ENCODE data around the gene CCDC9B. TPM values are rescaled to one million over a fixed set of nuclear protein-coding genes. Genes with fewer than 3 reads are reported as not detected.

Gene CCDC9B
- total RNA-seq, 3 donors from 2014 or later, result 0.13 to 0.30 (median 0.25) TPM

DNA sequence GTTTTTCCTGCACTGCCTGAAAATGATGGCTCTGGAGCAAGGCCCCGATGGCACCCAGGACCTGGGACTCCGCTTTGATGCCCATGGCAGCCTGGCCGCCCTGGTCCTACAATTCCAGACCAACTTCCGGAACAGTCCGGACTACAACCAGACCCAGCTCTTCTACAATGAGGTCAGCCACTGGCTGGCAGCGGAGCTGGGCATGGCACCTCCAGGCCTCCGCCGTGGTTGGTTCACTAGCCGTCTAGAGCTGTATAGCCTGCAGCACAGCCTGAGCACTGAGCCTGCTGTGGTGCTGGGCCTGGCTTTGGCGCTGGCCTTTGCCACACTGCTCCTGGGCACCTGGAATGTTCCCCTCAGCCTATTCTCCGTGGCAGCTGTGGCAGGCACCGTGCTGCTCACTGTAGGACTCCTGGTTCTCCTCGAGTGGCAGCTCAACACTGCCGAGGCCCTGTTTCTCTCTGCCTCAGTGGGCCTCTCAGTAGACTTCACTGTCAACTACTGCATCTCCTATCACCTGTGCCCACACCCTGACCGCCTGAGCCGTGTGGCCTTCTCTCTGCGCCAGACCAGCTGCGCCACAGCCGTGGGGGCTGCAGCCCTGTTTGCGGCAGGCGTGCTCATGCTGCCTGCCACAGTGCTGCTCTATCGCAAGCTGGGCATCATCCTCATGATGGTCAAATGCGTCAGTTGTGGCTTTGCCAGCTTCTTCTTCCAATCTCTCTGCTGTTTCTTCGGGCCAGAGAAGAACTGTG, 28.2 kb upstream of the CCDC9B start:
- H3K4me3 Mint-ChIP-seq, result peak overlapping the region; percentile 24
- H3K36me3 Mint-ChIP-seq (ENCODE audit: insufficient read depth), result no peaks in the 10 kb centered on the region
- H3K9me3 Mint-ChIP-seq, result no peaks in the 10 kb centered on the region
- DNase-seq, result no peak
- no peak for ATAC-seq
- H3K4me1 Mint-ChIP-seq (ENCODE audit: low read depth), result peaks cover 18% of the 10 kb centered on the region
- H3K27me3 Mint-ChIP-seq (ENCODE audit: low read depth), result no peaks in the 10 kb centered on the region

DNA sequence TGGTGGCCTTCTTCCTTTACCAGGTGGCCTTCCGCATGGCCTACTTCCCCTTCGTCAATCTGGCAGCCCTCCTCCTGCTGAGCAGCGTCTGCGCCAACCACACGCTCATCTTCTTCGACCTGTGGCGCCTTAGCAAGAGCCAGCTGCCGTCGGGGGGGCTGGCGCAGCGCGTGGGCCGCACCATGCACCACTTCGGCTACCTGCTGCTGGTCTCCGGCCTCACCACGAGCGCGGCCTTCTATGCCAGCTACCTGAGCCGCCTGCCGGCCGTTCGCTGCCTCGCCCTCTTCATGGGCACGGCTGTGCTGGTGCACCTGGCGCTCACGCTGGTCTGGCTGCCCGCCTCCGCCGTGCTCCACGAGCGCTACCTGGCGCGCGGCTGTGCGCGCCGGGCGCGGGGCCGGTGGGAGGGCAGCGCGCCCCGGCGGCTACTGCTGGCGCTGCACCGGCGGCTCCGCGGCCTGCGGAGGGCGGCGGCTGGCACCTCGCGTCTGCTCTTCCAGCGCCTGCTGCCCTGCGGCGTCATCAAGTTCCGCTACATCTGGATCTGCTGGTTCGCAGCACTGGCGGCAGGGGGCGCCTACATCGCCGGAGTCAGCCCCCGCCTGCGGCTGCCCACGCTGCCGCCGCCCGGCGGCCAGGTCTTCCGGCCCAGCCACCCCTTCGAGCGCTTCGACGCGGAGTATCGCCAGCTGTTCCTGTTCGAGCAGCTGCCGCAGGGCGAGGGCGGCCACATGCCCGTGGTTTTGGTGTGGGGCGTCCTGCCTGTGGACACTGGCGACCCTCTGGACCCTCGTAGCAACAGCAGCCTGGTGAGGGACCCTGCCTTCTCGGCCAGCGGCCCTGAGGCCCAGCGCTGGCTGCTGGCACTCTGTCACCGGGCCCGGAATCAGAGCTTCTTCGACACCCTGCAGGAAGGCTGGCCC, 27.2 kb upstream of the CCDC9B start:
- no peaks in the 10 kb centered on the region for H3K27me3 Mint-ChIP-seq (ENCODE audit: low read depth)
- H3K4me3 Mint-ChIP-seq, result peak overlapping the region; percentile 79
- H3K36me3 Mint-ChIP-seq (ENCODE audit: insufficient read depth), result no peaks in the 10 kb centered on the region
- no peaks in the 10 kb centered on the region for H3K9me3 Mint-ChIP-seq
- peaks cover 18% of the 10 kb centered on the region for H3K4me1 Mint-ChIP-seq (ENCODE audit: low read depth)
- DNase-seq (peak; percentile 82), ATAC-seq (peak; percentile 95 to 96)

DNA sequence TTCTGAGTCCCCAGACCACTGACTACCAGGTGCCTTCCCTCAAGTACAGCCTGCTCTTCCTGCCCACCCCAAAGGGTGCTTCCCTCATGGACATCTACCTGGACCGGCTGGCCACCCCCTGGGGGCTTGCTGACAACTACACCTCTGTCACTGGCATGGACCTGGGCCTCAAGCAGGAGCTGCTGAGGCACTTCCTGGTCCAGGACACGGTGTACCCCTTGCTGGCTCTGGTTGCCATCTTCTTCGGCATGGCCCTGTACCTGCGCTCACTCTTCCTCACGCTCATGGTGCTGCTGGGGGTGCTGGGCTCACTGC, 26.6 kb upstream of the CCDC9B start:
- no peaks in the 10 kb centered on the region for H3K27me3 Mint-ChIP-seq (ENCODE audit: low read depth)
- H3K9me3 Mint-ChIP-seq, result no peaks in the 10 kb centered on the region
- H3K36me3 Mint-ChIP-seq (ENCODE audit: insufficient read depth), result peaks cover 3% of the 10 kb centered on the region
- no peak for DNase-seq
- H3K4me3 Mint-ChIP-seq, result peak overlapping the region; percentile 79
- peak; percentile 1 to 2 for ATAC-seq
- H3K4me1 Mint-ChIP-seq (ENCODE audit: low read depth), result peaks cover 18% of the 10 kb centered on the region

DNA sequence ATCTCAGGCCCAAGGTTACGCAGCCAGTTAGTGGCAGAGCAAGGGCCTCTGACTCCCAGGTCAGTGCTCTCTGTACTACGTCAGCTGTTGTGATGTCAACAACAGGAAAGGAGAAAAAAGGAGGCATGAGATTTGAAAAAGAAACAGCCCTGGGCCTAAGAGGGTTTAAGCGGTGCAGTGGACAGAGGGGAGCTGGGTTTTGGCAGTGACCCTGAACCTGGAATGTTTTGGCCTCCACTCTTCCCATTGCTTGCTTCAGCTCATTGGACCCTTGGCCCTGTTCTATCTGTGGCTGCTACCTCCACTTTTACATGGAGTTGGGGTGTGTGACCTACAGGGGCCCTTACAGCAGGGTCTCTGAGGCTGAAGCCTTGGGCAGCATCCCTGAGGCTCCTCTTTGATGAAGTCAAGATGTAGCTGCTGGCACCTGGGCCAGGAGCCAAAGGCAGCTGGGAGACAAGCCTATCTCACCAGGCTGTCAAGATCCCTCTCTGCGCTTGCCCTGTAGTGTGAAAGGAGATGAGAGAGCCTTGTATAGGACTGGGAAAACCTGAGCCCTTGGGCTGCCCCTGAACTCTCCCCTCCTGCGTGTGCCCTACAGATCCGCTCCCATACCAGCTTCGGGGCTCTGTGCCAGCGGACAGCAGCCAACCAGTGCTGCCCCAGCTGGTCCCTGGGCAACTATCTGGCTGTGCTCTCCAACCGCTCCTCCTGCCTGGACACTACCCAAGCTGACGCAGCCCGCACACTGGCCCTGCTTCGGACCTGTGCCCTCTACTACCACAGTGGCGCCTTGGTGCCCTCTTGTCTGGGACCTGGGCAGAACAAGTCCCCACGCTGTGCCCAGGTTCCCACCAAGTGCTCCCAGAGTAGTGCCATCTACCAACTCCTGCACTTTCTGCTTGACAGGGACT, 26.0 kb upstream of the CCDC9B start:
- Mint-ChIP-seq H3K4me3 (peak overlapping the region; percentile 79), H3K4me1 (ENCODE audit: low read depth) (peaks cover 18% of the 10 kb centered on the region), H3K9me3 (no peaks in the 10 kb centered on the region), H3K36me3 (ENCODE audit: insufficient read depth) (peaks cover 3% of the 10 kb centered on the region), H3K27me3 (ENCODE audit: low read depth) (no peaks in the 10 kb centered on the region)
- ATAC-seq, result no peak
- no peak for DNase-seq

DNA sequence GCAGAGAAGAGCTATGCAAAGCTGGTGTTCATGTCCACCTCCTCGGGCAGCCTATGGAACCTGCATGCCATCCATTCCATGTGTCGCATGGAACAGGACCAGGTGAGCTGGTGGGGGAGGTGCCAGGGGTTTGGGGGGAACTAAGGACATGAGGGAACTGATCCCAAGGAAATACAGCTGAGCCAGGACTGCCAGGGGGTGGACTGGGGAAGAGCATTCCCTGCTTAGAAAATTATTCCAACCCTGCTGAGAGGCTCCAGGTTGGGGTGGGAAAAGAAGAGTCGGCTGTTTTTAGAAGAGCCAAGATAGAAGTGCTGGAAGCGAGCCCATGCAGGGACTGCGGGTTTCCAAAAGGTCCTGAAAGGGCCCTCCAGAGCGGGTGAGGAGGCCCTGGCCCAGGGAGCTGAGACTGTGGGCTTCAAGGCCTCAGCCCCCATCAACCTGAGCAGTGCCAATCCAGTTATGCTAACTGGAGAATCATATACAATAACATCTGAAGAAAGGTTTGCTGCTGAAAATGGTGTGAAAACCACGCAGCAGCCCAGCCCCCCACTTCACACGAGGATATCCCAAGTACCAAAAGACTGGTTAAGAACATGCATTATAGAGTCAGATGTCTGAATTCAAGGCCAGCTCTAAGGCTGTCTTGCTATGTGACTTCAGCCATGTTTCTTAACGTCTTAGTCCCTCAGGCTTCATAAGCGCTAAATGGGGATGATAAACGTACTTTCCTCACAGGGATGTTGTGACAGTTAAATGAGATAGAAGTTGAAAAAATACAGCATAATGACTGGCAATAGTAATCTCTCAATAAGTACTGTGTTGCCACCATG, 25.1 kb upstream of the CCDC9B start:
- Mint-ChIP-seq H3K36me3 (ENCODE audit: insufficient read depth) (peaks cover 3% of the 10 kb centered on the region), H3K27me3 (ENCODE audit: low read depth) (no peaks in the 10 kb centered on the region), H3K9me3 (no peaks in the 10 kb centered on the region), H3K4me1 (ENCODE audit: low read depth) (peaks cover 18% of the 10 kb centered on the region), H3K4me3 (peak overlapping the region; percentile 23)
- DNase-seq (no peak), ATAC-seq (no peak)

DNA sequence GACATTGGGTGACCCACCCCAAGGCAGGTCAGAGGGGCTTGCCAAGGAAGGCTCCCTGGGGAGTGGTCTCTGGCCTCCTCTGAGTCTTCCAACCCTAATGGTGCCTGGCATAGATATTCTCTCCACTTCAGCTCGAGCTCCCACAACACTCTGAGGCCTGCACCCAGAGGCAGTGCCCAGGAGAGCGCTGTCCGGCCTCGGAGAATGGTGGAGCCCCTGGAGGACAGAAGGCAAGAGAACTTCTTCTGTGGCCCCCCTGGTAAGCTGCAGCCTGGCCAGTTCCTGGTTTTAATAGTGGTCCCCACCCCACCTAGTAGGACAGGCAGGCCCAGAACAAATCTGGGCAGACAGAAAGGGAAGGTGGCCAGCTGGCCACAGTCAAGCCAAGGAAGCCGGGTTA, 24.3 kb upstream of the CCDC9B start:
- Mint-ChIP-seq H3K27me3 (ENCODE audit: low read depth) (no peaks in the 10 kb centered on the region), H3K4me1 (ENCODE audit: low read depth) (peaks cover 18% of the 10 kb centered on the region), H3K4me3 (no peak overlapping the region), H3K36me3 (ENCODE audit: insufficient read depth) (peaks cover 3% of the 10 kb centered on the region), H3K9me3 (no peaks in the 10 kb centered on the region)
- ATAC-seq (no peak), DNase-seq (no peak)

DNA sequence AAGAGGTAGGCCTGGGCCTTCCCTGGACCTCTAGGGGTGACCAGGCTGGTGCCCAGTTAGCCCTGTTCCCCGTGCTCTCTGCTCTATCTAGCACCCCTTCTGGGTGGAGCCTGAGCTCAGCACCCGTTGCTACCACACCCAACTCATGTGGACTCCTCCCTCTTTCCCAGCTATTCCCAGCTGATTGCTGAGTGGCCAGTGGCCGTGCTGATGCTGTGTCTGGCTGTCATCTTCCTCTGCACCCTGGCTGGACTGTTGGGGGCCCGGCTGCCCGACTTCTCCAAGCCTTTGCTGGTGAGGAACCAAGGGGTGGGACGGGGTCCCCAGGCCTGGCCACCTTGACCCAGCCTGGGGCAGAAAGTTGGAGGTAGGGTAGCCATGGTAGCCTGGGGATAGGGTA, 23.5 kb upstream of the CCDC9B start:
- DNase-seq (no peak), ATAC-seq (no peak)
- Mint-ChIP-seq H3K36me3 (ENCODE audit: insufficient read depth) (peaks cover 3% of the 10 kb centered on the region), H3K4me3 (no peak overlapping the region), H3K9me3 (no peaks in the 10 kb centered on the region), H3K4me1 (ENCODE audit: low read depth) (peaks cover 18% of the 10 kb centered on the region), H3K27me3 (ENCODE audit: low read depth) (no peaks in the 10 kb centered on the region)

DNA sequence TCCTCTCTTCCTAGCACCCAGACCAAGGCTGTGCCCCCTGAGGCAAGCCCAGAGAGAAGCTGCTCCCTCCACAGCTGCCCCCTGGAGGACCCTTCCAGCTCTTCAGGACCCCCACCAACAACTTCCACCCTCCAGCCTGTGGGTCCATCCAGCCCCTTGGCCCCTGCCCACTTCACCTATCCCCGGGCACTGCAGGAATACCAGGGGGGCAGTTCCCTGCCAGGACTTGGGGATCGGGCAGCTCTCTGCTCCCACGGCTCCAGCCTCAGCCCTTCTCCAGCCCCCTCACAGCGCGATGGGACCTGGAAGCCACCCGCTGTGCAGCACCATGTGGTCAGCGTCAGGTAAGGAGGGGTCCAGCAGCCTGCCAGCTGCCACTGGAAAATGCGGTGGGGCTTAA, 22.9 kb upstream of the CCDC9B start:
- DNase-seq (no peak), ATAC-seq (no peak)
- no peaks in the 10 kb centered on the region for H3K27me3 Mint-ChIP-seq (ENCODE audit: low read depth)
- peaks cover 3% of the 10 kb centered on the region for H3K36me3 Mint-ChIP-seq (ENCODE audit: insufficient read depth)
- no peaks in the 10 kb centered on the region for H3K9me3 Mint-ChIP-seq
- H3K4me1 Mint-ChIP-seq (ENCODE audit: low read depth), result peaks cover 21% of the 10 kb centered on the region
- H3K4me3 Mint-ChIP-seq, result no peak overlapping the region

DNA sequence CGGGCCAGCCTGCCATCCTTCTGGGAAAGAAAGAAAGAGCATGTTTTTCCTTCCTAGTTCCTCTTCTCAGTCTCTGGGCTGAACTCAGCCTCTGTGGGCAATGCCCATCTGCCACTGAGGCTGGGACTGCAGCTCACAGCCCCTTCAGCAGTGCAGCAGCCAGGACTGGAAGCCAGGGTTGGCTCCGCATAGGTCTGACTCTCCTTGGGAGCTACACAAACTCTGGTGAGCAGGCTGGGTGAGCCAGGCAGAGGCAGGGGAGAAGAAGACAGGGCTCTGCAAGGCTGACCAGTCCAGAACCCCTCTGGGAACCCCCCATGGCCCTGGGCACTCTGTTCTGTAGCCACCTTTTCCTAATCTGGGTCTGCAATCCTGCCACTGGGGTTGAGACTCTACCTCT, 20.9 kb upstream of the CCDC9B start:
- H3K9me3 Mint-ChIP-seq, result no peaks in the 10 kb centered on the region
- no peak for DNase-seq
- peaks cover 15% of the 10 kb centered on the region for H3K4me1 Mint-ChIP-seq (ENCODE audit: low read depth)
- no peak overlapping the region for H3K4me3 Mint-ChIP-seq
- ATAC-seq, result no peak
- H3K36me3 Mint-ChIP-seq (ENCODE audit: insufficient read depth), result peaks cover 3% of the 10 kb centered on the region
- H3K27me3 Mint-ChIP-seq (ENCODE audit: low read depth), result no peaks in the 10 kb centered on the region

DNA sequence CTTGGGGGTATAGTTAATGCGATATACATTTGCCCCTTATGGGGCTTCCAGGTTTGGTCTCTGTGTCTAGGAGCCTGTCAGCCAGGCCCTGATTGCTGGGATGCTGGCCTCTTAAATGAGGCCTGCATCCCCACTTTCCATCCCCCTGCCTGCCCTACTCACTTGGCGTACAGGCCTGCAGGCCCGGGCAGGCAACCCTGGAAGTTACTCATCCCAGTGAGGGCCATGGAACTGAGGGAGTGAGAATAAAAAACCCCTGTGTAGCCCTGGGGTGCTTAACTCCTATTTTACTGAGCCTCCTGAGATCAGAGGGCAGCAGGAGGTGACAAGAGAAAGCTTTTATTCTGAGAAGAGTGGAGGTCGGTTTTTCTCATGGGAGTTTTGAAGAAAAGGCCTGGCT, 19.3 kb upstream of the CCDC9B start:
- ATAC-seq, result no peak
- Mint-ChIP-seq H3K4me1 (ENCODE audit: low read depth) (peaks cover 7% of the 10 kb centered on the region), H3K4me3 (no peak overlapping the region), H3K36me3 (ENCODE audit: insufficient read depth) (peaks cover 3% of the 10 kb centered on the region), H3K27me3 (ENCODE audit: low read depth) (peaks cover 6% of the 10 kb centered on the region), H3K9me3 (no peaks in the 10 kb centered on the region)
- DNase-seq, result no peak

DNA sequence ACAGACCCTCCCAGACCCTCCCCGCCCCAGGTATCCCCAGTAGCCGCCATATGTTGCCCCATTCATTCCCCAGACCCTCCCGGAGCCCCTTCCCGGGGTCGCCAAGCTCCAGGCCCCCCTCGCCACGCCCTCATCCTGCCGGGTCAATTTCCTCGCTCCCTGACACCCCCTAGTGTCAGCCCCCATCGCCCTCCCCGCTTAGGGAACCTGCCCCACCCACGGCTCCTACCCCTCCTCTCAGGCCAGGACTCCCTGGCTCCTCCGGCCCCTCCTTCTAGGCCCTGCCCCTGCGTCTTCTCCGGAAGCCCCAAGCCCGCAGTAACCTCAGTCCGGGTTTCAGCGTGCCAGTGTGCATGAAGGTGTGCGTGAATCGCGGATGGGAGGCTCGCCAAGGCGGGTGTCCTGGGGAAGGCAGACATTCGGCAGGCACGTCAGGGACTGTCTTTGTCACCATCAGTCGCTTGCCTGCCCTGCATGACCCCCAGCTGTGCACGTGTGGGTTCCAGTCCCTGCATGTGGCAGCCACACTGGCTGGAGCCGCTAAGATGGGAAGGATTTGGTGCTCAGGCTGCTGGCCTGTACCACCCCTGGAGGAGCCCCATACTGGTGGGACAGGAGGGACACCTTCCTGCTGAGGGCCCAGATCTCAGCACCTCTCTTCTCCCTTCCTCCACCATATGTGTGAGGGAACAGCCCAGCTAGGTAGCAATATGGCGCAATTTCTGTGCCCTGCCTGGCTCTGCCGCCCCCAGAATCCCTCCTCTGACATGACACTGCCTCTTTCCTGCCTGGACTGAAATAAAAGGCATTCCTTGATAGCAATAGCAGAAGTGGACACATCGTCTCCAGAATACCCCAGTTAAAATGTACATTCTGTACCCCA, 18.0 kb upstream of the CCDC9B start:
- DNase-seq (peak; percentile 38), ATAC-seq (peak; percentile 42 to 46)
- Mint-ChIP-seq H3K9me3 (no peaks in the 10 kb centered on the region), H3K36me3 (ENCODE audit: insufficient read depth) (peaks cover 3% of the 10 kb centered on the region), H3K27me3 (ENCODE audit: low read depth) (peaks cover 8% of the 10 kb centered on the region), H3K4me1 (ENCODE audit: low read depth) (peaks cover 7% of the 10 kb centered on the region), H3K4me3 (peak overlapping the region; percentile 75)

DNA sequence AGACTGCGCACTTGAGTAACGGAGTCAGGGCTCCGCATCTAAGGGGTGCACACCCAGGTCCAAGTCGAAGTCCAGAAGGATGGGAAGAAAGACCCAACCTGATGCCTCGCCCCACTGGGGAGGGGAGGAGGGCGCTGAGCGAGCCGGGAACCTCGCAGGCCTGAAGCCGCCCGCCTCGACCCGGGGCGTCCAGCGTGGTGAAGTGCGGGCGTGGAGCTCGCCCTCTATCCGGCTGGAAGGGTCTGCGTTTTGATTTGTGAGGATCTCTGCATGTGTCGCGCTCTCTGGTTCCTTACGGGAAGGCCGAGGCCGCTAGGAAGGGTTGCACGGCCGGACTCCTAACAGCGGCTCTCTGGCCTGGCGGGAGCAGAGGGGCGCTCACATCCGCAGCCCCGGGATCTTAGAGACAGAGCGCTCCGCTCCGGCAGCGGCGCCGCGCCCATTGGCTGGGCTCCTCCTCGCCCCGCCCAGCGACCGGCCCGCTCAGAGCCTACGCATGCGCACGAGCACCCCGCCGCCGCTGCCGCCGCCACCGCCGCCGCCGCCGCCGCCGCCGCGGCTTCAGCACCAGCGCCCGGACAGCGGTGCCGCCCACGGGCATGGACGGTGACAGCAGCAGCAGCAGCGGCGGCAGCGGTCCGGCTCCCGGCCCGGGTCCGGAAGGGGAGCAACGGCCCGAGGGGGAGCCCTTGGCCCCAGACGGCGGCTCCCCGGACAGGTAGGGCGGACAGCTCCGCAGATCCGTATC, 17.2 kb upstream of the CCDC9B start, which contains the start of gene DISP2:
TSS of gene DISP2 (plus strand) at position 497 of the 748 bp plus-strand sequence. CDS start at position 600, 103 bp downstream.
- H3K9me3 Mint-ChIP-seq, result no peaks in the 10 kb centered on the region
- peak within 1 kb of the TSS; percentile 76 for H3K4me3 Mint-ChIP-seq
- H3K4me1 Mint-ChIP-seq (ENCODE audit: low read depth), result peaks cover 7% of the 10 kb centered on the region
- H3K27me3 Mint-ChIP-seq (ENCODE audit: low read depth), result peaks cover 10% of the 10 kb centered on the region
- H3K36me3 Mint-ChIP-seq (ENCODE audit: insufficient read depth), result peaks cover 3% of the 10 kb centered on the region
- DNase-seq (peak; percentile 84), ATAC-seq (peak; percentile 95)

Data from activated T-cell treated with anti-CD3 and anti-CD28 coated beads, Interleukin-2, amount 50 U/mL, for 4 hours (primary cell).